HG02642 (cell line): ENCODE results near the gene ANKRD65.
"Not testable (repeated sequence)": the region's sequence is repeated elsewhere in the genome, so short reads cannot be mapped to it uniquely, and the experiment has no call there.

Experiments
- ATAC-seq: cut with Tn5 transposase; IDR thresholded peaks from one replicate; pipeline ENCODE4 v1.9.1; 2021; ENCODE audit warnings: mild to moderate bottlenecking; ENCODE audit not compliant: unreplicated experiment, poor library complexity

The ANKRD65 gene

DNA sequence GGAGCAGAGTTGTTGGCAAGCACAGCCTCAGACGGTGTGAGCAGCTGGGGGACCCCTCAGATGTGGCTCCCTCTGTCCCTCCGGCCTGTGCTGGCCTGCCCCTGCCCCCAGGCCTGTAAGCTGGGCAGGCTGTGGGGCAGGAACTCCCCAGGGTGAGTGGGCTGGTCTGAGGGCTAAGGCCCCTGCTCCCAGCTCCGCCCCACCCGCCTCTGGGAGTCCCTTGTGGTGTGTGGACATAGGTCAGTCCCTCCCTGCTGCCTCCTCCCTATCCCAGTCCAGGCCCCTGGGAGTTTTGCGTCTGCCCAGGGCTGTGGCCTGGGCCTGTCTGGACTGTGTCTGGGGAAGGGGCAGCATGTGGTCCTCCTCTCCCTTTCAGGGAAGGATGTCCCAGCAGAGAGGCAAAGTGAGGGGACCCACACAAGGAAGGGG is 10.8 kb upstream of the ANKRD65 start:
- no peak for ATAC-seq

DNA sequence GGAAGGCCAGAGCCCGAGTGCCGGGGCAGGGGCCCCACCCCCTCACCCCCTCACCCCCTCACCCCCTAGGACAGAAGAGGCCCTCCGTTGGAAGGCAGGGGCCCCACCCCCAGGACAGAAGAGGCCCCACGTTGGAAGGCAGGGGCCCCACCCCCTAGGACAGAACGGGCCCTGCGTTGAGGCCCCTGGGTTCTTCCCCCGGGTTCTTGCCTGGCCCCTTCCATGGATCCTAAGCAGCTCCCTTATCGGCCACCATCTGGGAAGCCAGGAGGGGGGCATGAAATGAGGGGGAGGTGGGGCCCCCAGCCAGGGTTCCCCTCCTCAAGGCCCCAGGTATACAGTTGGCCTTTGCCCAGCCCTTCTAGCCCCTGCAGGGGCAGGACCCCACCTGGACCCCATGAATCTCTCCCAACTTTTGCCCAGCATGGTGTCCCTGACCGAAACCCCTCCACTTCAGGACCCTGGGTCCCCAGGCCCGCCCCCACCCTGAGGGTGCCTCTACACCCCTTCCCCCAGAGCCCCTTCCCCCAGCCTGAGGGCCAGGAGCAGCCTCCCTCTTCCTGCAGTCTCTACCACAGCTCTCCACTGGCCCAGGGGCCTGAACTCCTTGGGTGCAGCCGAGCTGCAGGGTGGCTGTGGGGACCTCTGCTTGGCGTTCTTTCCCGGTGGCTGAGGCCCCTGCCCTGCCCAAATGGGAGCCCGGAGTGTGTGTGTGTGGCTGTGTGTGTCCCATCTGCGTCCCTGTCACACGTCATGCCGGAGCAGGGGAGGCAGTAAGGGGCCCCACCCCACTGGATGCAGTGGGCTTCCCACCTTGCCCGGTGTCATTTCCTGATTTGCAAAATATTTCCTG is 10.1 kb upstream of the ANKRD65 start:
- ATAC-seq, result no peak

DNA sequence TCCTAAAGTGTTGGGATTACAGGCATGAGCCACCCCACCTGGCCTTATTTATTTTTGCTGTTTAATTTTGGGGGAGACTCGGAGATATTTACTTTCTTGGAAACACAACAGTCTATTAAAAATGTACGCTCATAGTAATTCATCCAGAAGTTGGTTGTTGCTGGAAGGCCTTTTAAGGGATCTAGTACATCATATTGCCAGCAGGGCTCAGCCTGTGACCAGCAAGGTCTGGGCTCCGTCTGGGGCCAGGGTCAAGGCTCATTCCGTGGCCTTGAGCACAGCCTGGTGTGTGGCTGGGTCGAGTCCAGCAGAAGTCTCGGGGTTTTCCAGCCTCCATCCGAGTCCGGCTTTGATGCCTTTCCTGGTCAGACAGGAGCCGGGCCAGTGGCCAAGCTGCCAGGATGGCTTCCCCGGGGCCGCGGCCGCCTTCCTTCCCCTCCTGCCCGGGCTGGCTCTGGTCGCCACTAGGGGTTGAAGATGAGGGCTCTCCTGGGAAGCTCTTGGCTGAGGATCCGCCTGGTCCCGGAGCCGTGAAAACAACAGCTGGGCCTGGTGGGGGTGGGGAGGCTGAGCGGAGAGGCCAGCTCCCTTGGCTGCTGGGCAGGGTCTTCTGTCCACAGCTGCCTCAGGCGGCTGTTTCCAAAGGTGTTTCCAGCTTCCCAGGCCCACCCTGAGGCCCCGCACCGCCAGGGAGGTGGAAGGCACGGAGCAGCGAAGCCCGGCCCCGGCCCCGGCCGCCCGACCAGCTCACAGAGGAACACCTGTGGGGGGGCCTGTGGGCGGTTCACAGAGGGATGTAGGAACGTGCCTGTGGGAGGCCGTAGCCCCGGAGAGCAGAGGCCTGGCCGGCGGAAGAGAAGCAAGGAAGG is 9.3 kb upstream of the ANKRD65 start:
- no peak for ATAC-seq

DNA sequence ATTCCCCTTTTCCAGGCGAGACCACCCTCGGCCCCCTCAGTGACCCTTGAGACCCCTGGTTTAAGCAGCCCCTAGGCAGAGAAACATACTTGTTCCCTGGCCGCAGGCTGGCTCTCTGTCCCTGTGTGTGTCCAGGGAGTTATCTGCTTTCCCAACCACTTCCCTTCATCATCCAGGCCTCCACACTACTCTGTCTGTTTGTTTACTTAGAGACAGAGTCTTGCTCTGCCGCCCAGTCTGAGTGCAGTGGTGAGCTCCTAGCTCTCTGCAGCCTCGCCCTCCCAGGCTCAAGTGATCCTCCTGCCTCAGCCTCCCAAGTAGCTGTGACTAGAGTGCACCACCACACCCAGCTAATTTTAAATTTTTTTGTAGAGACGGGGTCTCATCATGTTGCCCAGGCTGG is 8.6 kb upstream of the ANKRD65 start:
- ATAC-seq, result no peak

DNA sequence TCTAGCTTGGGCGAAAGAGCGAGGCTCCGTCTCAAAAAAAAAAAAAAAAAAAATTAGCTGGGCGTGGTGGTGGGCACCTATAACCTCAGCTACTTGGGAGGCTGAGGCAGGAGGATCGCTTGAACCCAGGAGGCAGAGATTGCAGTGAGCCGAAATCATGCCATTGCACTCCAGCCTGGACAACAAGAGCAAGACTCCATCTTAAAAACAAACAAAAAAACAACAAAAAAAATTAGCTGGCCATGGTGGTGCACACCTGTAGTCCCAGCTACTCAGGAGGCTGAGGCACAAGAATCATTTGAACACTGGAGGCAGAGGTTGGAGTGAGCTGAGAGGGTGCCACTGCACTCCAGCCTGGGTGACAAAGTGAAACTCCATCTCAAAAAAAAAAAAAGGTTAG is 7.9 kb upstream of the ANKRD65 start:
- ATAC-seq, result not testable (repeated sequence)

DNA sequence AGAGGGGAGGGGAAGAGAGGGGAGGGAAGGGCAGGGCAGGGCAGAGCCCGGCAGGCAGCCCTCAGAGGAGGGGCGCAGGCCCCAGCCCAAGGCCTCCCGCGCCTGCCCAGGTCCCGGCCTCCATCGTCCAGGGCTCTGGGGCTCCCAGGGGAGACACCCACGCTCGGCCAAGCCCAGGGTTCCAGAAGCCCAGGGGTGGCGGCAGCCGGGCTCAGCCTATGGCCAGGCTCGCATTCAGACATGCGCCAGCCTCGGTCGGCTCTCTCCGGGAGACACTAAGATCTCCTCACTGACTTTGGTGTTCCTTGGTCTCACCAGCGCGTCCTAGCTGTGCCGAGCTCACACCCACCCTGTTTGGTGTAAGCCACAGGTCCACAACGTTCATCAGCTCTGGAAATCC is 7.1 kb upstream of the ANKRD65 start:
- ATAC-seq, result no peak

DNA sequence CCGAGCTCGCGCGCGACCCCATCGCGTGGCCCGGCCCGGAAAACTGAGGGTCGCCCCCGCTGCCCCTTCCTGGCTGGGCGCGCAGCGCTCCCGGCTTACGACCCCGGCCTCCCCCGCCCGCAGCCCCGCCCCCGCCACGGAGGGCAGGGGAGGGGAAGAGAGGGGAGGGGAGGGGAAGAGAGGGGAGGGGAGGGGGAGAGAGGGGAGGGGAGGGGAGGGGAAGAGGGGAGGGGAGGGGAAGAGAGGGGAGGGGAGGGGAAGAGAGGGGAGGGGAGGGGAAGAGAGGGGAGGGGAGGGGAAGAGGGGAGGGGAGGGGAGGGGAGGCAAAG is 6.7 kb upstream of the ANKRD65 start:
- no peak for ATAC-seq

DNA sequence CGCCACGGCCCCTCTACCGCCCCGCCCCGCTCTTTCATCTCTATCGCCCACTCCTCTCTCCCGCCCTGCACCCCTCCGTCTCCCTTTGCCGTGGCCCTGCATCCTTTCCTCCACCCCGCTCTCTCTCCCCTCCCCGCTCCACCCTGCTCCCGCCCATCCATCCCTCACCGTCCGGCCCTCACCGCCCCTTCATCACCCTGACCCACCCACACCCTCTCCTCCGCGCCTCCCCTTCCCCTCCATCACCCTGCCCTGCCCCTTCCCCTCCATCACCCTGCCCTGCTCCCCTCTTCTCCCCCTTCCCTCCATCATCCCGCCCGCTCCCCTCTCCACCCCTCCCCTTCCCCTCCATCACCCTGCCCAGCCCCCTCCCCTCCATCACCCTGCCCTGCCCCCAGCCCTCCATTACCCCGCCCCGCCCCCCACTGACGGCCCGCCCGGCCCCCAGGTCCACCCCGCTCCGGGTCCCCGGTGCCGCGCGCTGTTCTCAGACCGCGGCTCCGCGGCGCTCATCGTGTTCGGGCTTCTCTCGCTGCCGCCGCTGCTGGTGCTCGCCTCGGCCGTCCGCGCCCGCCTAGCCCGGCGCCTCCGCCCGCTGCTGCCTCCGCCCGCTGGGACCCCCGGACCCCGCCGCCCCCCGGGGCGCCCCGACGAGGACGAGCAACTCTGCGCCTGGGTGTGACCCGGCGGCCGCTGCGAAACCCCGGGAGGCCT is 6.2 kb upstream of the ANKRD65 start:
- ATAC-seq, result no peak

DNA sequence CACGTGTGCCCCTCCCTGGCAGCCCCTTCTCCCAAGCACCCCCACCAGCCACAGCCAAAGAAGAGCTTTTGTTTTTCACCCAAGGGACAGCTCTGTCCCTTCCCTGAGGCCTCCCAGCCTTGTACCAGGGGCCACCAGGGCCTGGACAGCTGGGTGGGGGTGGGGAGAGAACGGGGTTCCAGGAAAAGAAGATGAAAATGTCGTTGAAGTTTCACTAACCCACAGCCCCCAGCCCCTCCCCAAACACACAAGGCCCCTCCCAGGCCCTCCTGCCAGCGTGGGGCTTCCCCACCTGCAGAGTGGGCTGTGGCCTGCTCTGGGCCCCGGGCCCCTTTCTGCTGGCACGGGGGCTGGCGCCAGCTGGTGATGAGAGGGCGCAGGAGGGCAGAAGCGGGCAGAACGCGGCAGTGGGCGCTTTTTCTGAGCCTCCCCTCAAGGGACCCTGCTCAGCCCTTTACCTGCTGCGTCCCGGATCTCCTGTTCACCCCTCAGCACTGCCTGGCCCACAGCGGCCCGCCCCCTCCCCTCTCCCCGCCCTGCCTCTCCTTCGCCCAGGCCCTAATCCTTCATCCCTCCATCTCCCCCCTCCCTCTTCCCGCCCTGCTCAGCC is 5.5 kb upstream of the ANKRD65 start:
- ATAC-seq, result no peak

DNA sequence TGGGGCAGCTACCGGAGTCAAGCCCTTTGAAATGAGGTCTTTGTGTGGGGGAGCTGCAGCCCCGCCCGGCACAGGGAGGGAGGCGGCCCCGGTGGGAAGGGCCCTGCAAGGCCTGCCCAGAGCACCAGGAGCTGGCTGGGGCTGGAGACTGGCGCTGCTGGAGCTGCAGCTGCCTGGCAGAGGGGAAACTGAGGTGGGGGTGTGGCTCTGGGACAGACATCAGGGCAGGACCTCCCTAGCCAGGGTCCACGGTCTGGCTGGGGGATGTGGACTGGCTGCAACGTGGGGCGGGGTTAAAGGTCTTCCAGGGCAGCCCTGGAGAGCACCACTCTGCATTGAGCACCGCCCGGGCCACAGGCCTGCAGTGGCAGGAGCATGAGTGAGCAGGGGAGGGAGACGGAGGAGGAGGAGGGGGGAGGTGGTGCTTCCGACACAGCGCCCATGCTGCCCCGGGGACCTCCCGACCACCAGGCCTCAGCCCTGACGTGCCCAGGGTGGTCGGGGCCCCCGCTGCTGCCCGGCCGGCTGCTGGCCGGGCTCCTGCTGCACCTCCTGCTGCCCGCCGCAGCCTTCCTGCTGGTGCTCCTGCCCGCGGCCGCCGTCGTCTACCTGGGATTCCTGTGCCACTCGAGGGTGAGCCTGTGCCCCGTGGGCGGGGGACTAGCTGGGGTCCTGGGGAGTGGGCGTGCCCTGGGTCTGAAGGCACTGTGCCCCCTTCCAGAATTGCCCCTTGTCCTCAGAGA is 4.8 kb upstream of the ANKRD65 start:
- no peak for ATAC-seq

DNA sequence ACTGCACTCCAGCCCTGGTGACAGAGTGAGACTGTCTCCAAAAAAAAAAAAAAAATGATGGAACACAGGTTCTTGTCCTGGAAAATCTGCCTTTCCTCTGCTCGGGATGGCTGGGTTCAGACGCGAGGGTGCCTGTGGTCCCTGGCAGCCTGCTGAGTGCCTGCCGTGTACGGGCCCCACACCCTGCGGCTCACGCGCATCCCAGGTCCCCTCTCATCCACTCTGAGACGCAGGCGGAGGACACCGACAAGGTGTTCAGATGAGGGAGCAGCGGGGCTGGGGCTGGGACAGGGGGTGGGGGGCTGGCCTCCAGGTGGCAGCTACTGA is 4.3 kb upstream of the ANKRD65 start:
- ATAC-seq, result no peak

DNA sequence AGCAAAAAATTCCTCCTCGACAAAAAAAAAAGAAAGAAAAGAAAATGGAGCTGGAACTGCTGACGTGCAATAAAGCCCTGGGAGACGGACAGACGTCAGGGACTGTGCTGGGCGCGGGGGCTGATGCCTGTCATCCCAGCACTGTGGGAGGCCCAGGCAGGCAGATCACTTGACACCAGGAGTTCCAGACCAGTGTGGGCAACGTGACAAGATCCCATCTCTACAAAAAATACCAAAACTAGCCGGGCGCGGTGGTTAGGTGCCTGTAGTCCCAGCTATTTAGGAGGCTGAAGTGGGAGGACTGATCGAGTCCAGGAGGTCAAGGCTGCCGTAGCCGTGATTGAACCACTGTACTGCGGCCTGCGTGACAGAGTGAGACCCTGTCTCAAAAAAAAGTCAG is 3.6 kb upstream of the ANKRD65 start:
- ATAC-seq, result no peak

DNA sequence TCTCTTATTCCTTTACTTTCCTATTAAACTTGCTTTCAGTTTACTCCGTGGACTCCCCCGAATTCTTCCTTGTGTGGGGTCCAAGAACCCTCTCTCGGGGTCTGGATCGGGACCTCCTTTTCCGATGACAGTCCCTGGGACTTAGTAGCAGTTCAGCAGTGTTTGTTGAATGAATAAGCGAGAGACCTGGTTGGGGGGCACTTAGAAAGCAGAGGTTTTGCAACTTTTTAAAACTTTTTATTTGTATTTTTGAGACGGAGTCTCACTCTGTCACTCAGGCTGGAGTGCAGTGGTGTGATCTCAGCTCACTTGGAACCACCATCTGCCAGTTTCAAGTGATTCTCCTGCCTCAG is 2.1 kb upstream of the ANKRD65 start:
- no peak for ATAC-seq

DNA sequence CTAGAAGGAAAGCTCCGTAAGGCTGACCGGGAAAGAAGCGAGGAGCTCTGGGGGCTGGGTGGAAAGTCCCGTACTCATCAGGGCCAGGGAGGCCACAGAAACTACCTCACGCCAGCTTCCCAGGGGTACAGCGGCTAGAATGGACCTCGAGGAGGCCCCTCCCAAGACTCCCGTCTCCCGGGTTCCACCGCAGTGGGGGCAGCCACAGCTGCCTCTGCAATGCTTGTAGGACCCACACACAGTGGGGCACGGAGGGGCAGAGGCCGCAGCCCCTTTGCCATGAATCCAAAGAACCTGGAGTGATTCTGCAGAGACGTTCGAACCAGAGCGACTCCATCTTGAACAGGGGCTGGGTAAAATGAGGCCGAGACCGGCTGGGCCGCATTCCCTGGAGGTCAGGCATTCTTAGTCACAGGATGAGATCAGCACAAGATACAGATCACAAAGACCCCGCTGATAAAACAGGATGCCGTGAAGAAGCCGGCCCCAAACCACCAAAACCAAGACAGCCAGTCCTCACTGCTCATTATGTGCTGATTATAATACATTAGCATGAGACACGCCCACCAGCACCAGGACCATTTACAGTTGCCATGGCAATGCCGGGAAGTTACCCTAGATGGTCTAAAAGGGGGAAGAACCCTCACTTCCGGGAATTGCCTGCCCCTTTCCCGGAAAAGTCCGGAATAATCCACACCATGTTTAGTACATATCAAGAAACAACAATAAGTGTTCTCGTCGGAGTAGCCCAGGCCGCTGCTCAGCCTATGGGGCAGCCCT is 1.6 kb upstream of the ANKRD65 start:
- no peak for ATAC-seq

DNA sequence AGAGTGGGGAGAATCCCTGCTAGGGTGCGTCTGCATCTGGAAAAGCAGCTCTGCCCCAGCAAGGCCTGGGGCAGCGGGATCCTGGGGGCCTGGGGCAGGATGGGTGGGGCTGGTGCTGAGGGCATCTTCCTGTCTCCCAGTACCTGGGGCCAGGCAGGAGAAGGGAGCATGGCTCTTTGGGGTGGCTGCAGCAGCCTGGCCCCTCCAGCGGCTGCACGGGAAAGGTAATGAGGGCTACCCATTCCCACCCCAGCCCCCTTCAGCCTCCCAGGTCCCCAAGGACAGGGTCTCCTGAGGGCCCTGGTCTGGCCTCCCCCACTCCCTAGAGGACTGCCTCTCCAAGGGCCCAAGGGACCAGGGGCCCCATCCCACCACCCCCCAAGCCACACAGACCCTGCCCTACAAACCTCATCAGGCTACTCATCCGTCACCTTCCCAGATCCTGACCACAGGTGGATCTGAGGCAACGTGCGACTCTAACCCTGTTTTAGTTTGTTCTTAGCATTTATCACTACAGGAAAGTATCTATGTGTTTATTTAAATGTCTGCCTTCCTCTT is 910 bp upstream of the ANKRD65 start:
- ATAC-seq, result no peak

DNA sequence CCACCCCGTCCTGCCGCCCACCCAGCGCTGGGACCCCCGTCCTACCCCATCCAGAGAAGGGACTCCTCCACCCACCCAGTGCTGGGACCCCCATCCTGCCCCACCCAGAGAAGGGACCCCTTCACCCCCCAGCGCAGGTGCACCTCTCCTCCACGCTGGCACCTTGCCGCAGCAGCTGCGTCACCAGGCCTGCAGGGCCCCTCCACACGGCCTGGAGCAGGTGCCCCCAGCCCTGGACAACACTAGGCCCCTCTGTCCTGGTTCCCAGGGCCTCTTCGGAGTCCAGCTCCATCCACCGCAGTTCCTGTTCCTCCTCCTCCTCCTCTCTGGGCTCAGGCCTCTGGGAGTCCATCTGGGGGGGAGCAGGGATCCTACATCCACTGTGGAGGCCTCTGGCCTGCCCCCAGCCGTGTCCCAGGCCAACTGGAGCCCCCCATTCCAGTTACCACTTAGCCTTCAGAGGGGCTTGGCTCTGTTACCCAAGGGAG is 378 bp downstream of the ANKRD65 start:
- ATAC-seq, result no peak

DNA sequence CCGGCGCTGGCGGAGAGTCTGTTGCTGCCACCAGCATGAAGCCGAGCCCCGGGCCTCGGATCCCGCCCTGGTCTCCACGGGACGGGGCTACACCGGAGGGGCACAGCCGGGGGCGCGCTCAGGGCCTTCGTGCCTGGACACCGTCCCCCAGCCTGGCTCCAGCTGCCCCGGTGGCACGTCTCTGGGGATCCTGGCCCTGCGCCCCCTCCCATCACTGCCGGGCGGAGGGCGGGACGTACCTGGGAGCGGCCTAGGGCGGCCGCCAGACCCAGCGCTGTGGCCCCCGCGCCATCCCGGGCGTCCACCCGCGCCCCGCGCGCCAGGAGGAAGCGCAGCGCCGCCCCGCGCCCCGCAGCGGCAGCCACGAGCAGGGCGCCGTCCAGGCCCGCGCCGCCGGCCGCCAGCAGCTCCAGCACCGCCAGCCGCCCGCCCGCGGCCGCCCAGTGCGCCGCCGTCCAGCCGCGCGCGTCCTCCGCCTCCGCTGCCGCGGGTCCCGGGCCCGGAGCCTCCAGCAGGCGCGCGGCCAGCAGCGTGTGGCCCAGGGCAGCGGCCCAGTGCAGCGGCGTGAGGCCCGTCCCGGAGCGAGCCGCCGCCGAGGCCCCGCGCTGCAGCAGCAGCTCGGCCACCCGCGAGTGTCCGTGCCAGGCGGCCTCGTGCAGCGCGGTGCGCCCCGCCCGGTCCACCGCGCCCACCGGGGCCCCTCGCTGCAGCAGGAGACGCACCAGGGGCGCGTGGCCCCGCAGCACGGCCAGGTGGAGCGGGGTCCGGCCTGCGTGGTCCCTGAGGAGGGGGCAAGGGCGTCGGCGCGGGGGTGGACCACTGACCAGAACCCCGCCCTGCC is 1.0 kb downstream of the ANKRD65 start:
- no peak for ATAC-seq

DNA sequence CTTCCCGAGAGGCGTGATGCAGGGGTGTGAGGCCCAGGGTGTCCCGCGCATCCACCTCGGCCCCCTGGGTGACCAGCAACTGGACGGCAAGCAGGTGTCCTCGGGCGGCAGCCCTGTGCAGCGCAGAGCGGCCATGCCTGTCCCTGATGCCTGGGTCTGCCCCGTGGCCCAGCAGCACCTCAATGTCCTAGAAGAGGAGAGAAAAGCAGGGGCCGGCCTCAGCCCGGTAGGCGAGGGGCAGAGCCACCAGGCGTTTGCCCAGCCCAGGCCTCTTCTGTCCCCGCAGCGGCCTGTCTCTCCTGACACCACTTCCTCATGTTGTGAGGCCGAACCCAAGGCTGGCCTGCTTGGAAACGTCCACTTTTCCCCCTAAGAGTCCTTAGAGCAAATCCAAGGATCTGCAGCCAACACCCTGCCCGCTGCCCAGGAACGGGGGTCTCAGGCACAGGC is 1.7 kb downstream of the ANKRD65 start:
- no peak for ATAC-seq
